SK-N-MC (cell line): Measurements from ENCODE around the gene APOA1.

Experiments used
- EZH2 ChIP-seq: fragments of 200-600 bp; sonication (generic); IDR thresholded peaks from one replicate; pipeline ENCODE4 v1.6.1; 2017; ENCODE audit warnings: antibody characterized with exemption
- POLR2AphosphoS5 ChIP-seq: IDR thresholded peaks from 2 replicates; pipeline ENCODE4 v1.6.1; 2012; ENCODE audit warnings: mild to moderate bottlenecking, low read depth, low read length, borderline replicate concordance

- TF ChIP-seq EZH2 (no peak), POLR2AphosphoS5 (no peak)
Observed at GRCh38 chr11:116832350-116833290, 4.8 kb downstream of the APOA1 start.
